ENCODE measurements around the gene CHRDL1.

GRCh38 chrX:110734271-110734670 is 61.3 kb downstream of the CHRDL1 start:
- TF ChIP-seq, protein P1, sequence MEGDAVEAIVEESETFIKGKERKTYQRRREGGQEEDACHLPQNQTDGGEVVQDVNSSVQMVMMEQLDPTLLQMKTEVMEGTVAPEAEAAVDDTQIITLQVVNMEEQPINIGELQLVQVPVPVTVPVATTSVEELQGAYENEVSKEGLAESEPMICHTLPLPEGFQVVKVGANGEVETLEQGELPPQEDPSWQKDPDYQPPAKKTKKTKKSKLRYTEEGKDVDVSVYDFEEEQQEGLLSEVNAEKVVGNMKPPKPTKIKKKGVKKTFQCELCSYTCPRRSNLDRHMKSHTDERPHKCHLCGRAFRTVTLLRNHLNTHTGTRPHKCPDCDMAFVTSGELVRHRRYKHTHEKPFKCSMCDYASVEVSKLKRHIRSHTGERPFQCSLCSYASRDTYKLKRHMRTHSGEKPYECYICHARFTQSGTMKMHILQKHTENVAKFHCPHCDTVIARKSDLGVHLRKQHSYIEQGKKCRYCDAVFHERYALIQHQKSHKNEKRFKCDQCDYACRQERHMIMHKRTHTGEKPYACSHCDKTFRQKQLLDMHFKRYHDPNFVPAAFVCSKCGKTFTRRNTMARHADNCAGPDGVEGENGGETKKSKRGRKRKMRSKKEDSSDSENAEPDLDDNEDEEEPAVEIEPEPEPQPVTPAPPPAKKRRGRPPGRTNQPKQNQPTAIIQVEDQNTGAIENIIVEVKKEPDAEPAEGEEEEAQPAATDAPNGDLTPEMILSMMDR (IDR thresholded peaks at IDR 0.05), result no peak
- no peak for TF ChIP-seq POLR2AphosphoS5 (IDR thresholded peaks at IDR 0.05)
